Measurements from ENCODE around the gene AGPS.
A peak's percentile ranks its signal among the peaks of the same experiment; 100 is the strongest.

The AGPS gene

DNA sequence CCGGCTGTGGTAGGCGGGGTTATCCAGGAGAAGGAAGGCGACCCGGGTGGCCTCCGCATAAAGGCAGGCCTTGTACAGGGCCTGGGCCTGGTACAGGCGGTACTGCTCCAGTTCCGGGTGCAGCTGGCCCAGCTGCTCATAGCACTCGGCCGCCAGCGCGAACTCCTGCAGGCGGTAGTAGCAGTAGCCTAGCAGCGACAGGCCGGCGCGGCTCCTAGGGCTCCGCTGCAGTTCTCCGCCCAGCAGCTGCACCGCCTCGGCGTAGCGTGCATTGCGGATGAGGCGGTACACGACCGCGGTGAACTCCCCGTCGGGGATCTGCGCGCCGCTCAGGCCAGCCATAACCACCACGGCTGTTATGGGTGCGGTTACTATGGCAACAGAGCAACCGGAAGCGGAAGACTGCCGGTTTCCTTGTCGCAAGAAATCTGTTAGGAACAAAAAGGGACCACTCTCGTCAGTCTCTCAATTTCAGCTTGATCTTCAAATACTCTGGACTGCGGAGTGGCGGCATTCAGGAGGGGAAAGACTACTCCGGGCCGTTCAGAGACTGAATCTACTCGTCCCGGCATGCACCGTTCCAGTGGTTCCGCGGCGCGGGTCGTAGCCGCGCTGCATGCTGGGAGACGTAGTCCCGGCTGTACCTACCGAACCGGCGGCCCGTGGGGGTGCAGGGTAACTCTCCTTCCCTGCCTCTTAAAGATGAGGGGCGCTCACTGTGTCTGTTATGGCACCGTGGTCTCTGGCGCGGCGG, 160.0 kb downstream of the AGPS start:
- peak; percentile 83 for DNase-seq (ENCODE audit: low read depth)

DNA sequence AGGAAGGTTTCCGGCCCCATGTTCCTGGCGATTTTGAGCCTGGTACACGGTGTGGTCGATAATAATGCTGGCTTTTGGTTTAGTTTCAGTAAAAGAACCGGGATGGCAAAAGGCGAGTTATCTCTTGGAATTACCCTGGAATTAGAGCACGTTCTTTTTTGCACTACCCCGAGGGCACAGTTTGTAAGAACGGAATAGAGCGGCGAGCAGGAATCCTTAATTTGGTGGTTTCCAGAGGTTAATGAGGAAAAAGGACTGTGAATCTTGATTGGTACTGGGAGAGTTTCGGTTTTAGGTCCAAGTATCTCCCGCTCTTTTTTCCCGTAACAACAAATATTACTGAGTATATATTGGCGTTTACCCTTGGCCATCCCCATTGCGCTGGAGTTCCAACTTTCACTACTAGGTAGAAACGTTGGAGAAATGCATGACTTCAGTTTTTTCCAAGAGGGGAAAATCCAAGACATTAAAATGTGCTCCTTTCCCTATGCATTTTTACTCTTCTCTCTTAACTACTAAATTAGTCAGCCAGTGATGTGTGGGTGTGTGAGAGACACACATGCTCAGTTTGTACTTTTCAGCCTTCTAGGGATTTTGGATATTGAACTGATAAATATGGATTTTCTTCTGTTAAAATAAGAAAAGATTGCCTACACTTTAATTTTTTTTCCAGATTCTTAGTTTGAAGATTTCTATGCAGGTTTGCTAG, 160.8 kb downstream of the AGPS start:
- DNase-seq (ENCODE audit: low read depth), result no peak

DNA sequence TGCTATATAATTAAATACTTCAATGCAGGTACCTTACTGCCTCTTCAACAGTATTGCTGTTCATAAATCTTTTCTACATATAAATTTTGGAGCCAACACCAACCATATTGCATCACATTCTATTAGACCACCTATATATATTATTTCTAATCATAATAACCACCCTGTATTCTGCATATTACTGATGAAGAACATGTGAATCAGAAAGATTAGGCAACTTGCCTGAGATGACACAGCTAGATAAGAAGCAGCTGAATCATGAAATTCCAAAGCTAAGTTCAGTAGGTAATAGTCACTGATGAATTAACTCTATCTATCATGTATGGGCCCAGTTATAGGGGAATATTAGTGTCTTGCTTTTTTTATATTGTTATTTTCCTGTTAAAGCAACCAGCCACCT, 161.8 kb downstream of the AGPS start:
- no peak for DNase-seq (ENCODE audit: low read depth)

DNA sequence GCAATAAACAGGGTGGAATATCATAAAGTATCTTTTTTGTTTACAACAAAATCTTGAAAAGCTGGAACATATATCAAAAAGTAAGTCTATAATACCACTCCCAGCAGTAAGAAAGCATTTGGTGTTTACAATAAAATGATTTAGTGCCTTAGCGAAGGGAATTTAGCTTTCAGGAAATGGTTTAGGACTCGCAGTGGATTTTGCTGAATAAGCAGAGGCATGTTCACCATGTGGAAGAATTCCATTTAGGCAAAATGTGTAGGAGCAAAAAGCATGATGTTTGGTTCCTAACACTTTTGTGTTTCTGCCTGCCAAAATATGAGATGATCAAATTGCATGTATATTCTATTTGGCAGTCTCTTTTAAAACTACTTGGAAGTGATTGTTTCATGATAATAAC, 163.6 kb downstream of the AGPS start:
- DNase-seq (ENCODE audit: low read depth), result no peak

DNA sequence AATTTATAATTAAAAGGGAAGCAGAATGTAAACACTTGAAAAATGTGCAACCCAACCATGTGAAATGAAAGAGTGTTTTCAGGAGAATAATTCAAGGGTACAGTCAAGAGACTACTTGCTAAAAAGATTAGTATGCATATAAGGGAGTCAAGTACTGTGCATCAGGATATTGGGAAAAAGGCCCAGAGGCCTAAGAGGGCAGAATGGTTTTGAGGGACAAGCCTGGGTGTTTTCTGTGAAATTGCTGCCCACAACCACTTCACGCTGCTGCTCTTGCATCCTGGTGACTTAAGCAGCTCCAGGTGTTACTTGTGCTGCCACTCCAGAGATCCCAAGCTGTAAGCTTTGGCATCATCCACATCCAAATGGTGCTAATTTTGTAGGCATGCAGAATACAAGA, 165.2 kb downstream of the AGPS start:
- no peak for DNase-seq (ENCODE audit: low read depth)

DNA sequence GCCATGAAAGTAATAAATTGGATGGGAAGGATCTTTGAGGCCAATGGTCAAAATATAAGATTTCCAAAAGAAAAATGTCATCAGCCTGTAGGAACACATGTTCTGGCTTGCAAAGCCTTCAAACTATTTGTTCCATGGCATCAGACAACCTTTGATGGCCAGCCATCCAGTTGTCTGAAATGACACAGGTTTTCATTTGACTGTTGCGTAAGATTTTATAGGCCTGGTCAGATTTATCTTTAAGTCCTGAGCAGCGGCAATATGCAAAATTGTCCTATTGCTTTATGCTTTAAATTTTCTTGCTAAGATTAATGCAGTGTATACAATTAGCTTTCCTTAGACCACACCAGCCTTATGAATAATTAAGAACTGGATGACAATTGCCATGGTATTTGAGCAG, 167.1 kb downstream of the AGPS start:
- DNase-seq (ENCODE audit: low read depth), result no peak

DNA sequence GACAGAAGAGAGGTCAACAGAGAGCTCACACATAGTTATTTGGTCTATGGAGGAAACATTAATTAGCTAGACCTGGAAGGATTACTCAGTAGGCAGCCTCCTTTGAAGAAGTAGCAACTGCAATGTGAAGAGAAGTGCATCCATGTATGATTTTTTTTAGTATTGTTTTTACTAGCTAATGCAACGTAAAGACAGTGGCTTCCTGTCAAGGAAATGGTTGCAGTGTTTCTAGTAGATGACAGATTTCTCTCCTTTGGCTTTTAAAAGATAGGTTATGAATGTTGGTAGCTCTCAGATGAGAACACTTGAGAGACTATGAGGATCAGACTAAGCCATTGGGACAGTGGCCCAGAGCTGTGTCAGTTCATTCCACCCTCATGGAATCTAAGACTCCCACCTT, 175.8 kb downstream of the AGPS start:
- DNase-seq (ENCODE audit: low read depth), result no peak

DNA sequence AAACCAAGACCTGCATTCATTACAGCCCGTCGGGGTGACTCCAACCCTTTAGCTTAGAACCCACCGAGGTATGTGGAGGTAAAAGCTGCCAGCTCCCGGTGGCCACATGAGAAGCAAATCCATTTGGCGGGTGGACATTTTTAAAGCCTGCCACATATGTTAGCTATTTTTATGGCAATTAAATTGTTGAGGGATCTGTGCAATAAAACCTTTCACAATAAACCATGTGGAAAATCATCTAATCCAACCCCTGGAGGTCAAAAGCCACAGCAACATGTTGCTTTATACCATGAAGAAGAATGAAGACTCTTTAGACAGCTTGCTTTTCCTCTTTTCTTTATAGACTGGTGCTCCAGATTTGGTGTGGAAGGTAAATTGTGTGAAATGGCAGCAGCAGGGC, 176.3 kb downstream of the AGPS start:
- DNase-seq (ENCODE audit: low read depth), result no peak

DNA sequence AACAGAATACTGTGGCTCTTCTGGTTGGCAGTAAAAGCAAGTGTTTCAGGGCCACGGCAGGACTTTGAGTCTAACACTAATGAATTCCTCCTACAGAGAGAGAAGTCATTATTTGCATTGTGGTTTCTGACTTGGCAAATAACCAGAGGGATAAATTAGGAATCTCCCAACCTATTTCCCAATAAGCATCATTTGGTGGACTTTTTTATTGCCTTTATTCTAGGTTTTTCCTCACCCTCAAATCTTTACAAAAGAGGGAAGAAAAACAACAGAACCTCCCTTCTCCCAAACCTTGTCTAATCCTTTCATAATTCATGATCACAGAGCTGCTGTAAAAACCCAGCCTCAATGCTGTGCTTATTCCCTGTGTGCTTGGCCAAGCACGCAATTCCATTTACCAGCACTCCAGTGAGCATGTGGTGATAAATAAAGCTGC, 179.7 kb downstream of the AGPS start:
- no peak for DNase-seq (ENCODE audit: low read depth)

DNA sequence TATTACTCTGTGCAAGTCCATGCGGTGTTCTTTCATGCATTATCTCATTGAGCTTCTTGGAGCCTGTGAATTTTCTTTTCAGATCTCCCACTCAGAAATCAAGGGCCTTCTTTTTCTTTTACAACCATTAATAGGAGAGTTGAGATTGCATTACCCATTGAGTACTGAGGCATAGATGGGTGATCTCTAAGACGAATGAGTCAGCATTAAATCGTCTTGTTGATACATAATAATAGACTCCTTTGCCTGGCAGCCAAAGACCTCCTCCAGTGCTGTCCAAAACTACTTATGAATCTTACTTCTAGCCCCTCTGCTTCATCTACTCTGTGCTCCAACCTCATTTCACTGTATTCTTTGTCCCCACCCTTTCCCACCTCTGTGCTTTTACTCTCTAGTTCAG, 180.5 kb downstream of the AGPS start:
- no peak for DNase-seq (ENCODE audit: low read depth)

DNA sequence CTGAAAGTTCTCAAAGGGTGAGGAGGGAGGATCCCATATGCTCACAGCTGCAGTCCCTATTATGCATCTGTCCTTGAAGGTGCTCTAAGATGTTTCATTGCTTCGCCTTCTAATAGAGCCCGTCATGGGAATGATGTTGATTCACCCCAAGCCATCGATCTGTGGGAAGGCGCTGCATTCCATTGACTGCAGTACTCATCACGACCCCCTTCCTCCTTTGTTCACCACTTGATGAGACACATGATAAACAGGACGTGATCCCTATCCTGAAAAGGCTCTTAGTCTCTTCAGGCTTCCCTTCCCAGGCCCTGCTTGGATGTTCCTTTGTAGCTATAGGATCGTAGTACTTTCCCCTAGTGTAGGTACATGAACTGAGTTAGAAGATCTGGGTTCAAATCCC, 181.8 kb downstream of the AGPS start:
- DNase-seq (ENCODE audit: low read depth), result no peak

DNA sequence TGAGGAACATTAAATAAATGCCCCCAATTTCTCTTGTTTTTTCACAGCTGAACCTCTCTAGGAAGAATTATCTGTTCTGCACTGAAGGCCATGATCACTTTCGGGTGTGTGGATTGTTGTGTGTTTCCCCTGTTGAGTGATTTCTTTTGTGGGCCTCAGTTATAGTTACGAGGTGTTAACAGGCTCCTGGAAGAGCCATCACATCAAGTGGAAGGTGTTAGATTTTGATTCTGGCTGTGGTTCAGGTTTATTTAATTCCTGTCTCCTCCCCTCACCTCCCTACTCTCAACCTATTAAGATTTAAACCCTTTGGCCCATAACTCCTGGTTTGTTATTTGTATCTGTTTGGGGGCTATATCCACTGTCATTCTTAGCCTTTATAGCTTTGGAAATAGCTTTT, 182.8 kb downstream of the AGPS start:
- no peak for DNase-seq (ENCODE audit: low read depth)

DNA sequence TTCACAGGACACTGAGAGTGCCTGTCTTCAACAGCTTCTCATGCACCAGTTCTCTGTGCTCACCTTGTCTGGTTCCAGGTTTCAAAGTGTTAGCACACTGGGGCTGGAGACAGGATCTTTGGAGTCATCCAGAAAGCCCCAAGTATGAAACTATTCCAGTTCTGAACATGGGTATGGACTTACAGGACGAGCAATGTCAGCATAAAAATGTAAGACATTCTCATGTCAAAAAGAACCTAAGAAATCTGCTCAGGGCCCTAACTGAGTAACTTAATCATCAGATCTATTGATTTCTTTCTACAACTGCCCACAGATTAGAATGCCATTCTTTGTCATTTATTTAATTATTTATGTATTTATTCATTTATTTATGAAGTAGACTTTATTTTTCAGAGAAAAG, 184.5 kb downstream of the AGPS start:
- no peak for DNase-seq (ENCODE audit: low read depth)

DNA sequence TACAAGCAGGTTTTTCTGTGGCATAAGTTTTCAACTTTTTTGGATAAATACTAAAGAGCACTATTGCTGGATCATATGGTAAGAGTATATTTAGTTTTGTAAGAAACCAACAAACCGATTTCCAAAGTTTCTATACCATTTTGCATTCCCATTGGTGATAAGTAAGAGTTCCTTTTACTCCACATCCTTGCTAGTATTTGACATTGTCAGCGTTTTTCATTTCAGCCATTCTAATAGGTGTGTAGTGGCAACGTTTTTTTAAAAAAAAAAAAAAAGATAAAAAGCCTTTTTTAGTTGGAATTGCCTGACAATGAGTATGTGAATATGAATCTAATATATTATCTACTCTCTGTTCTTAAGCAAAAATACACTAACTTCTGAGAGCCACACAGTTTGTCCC, 185.9 kb downstream of the AGPS start:
- DNase-seq (ENCODE audit: low read depth), result no peak

DNA sequence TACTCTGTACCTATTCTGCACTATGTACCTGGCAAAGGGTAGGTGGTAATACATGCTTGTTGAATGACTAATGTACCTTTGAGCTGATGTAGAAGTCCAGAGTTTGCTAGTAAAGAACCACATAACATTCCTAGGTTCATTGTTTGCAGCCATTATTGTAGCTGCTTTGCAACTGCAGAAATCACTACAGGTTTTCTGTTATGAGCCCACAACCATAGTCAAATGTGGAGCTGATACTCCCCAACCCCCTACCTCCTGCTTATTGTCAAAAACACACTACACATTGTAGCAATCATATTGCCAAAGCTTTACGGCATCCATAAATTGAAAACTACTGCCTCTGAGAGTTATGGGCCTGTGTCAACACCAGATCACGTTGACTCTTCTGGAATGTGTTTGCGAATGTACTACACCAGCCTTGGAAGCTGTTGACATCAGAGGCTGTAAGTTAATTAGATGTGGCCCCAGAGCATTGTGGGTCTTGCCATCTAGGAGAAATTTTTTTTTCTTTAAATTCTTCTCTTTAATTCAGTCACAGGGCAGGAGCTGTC, 187.0 kb downstream of the AGPS start:
- no peak for DNase-seq (ENCODE audit: low read depth)

DNA sequence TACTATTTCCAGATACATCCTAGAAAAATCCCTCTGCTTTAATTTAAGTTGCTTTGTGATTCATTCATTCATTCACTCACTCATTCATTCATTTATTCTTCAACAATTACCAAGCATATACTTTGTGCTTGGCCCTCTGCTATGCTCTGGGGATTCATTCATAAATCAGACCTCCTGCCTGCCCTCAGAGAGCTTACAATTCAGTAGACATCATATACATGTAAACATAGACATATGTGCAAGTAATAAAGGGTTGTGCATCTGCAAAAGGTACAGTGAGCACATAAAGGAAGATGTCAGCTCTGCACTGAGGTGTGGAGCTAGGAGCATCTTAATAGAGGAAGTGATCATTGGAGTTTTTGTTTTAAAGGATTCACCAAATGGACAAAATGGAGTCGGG, 189.4 kb downstream of the AGPS start:
- no peak for DNase-seq (ENCODE audit: low read depth)

DNA sequence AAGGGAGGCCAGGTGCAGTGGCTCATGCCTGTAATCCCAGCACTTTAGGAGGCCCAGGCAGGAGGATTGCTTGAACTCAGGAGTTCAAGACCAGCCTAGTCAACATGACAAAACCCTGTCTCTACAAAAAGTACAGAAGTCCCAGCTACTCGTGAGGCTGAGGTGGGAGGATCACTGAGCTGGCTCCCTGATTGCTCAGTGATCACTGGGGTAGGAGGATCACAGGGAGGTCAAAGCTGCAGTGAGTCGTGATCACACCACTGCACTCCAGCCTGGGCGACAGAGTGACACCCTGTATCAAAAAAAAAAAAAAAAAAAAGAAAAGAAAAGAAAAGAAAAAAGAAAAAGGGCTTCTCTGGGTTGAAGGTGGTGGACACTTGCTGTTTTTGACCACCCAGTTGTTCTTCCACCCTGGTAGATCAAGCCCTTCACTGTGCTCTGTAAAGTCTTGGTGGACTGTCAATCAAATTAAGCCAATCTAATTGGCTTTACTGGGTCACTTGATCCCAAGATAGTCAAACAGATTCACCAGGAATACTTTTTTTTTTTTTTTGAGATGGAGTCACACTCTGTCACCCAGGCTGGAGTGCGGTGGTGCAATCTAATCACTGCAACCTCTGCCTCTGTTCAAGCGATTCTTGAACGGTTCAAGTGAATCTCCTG, 191.6 kb downstream of the AGPS start:
- no peak for DNase-seq (ENCODE audit: low read depth)

DNA sequence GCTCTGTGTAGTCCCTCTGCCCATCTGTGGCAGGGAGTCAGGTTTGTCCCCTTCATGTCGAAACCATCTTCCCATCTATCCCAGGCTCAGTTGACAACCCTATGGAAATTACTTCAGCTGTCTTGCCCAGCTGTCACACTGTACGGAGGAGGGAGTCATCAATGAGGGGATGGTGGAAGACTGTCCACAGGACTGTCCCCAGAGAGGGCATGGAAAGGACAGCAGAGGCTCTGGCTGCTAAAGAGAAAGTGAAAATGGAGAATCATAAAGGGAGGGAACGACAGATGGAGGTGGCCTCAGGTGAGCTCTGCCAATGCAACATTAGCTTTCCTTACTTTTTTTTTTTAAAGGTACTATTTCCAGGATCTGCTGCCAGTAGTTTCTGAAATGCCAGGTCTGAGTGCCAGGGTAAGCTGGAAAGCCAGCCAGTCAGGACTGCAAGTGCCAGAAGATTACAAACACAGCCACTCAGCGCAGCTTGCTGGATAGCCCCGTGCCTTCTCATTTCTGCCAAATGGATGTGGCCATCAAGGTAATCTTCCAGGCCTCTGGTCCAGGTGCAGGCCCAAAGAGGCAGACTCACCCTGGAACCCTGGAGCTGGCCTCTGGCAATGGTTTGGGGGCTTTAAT, 192.8 kb downstream of the AGPS start:
- no peak for DNase-seq (ENCODE audit: low read depth)

DNA sequence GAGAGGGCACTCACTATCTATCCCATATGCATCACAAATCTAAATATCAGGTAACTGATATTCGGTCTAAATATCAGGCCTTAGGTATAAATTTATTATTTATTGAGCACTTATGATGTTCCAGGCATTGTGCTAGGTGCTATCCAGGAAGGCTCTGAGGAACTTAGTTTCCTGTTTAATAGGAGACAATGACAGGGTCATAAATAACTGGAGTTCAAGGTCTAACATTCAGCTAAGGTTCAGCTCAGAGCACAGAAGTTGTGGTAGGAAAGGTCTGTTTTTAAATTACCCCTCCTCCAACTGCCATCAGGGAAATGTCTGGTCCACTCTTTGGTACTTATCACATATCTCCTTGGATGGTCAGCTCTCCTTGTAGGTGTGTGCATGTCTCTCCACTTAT, 193.6 kb downstream of the AGPS start:
- DNase-seq (ENCODE audit: low read depth), result no peak

DNA sequence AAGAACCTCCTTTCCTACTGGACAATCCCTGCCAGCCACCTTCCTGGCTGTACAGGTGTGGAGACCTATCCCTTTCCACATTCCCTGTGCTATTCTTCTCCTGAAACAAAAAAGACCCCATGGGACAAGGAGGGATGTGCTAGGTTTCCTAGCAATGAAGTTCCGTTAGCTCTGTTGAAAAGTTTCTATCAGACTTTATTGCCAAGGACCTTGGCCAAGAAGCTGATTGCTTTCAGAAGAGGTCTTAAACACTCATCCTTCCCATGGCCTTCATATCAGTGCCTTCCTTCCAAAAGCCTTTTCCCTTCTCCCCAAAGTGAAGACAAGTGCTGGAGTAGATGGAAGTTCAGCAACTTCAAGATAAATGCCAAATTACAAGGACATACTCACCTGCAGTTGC, 194.8 kb downstream of the AGPS start:
- no peak for DNase-seq (ENCODE audit: low read depth)

DNA sequence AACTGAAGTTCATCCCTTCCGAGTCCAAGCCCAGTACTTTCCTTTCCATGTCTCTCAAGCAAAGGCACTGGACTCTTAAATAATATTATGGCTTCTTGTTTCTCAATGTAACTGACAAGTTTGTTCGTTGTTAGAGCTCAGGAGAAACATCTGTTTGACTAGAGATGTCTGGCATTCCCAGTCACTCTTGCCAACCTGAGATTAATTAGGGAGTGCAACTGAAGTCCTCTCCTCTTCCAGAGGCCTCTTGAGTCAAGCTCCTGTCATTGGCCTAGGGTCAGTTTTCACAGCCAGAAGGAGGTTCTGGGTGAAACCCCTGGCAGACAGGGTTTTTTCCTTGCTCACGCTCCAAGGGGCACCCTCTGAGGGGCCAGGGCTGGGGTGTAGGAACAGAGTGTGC, 196.1 kb downstream of the AGPS start:
- no peak for DNase-seq (ENCODE audit: low read depth)

DNA sequence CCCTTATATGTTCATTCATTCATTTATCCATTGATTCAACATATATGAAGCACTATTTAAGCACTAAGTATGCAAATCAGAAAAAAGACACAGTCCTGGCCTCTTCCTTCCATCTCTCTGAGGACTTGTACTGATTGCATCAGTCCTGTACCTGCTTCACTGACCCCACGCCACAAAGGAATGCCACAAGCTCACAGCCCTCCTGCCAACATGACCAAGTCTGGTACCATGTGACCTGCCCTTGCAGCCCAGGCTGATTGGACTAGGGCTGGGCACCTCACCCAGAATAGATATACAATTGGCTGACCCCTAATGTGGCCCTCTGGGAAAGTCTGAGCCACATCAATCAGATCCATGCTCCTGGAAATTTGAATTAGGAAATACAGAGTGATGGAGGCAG, 196.6 kb downstream of the AGPS start:
- DNase-seq (ENCODE audit: low read depth), result no peak

DNA sequence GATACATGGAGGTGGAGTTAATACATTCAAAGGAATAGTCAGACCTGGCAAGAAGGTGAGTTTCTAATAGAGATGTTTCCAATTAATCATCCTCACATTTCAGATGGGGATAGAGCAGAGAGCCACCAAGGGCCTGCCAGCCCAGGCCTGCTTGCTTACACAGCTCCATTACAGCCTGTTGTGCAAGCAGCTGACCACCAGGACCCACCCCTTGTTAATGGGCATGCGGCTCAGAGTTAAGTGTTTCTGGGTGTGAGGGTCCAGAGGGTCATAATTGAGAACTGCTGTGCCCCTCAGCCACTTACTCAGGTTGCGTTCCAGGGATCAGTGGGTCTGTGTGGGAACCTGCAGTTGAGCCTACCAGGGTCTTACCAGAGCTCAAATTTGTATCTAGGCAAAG, 199.8 kb downstream of the AGPS start:
- DNase-seq (ENCODE audit: low read depth), result no peak
